Stromal cell of bone marrow (primary cell): Measurements from ENCODE around the gene TPH2.

ENCODE experiments used
- DNase-seq: peaks from one replicate; pipeline ENCODE4 v3.0.0-alpha.2; 2012; ENCODE audit warnings: low read depth

Gene TPH2

GRCh38 chr12:71938728-71939385 is at the start of gene TPH2:
TPH2 (plus strand) TSS chr12:71938845; CDS start chr12:71938987, 142 bp downstream.
- DNase-seq = no peak

- DNase-seq = no peak
Measured at GRCh38 chr12:71890475-71890874, 48.2 kb upstream of the TPH2 start.

DNA sequence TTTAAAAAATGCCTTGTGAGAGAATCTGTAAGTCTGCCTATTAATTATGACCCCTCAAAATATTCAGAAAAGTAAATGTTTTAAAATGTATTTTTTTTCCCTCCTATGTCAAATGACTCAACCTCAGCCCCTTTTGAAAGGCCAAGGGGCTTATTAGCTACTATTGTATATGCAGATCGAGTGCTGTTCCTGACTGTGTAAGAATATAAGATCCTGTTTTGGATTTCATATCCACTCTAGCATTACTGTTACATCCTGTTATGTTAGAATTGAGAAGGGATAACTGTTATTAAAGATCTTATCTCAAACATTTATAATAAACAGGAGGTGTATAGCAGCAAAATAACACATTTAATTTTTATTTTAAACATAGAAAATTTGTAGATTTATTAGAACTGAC is 46.6 kb upstream of the TPH2 start:
- DNase-seq = no peak

DNA sequence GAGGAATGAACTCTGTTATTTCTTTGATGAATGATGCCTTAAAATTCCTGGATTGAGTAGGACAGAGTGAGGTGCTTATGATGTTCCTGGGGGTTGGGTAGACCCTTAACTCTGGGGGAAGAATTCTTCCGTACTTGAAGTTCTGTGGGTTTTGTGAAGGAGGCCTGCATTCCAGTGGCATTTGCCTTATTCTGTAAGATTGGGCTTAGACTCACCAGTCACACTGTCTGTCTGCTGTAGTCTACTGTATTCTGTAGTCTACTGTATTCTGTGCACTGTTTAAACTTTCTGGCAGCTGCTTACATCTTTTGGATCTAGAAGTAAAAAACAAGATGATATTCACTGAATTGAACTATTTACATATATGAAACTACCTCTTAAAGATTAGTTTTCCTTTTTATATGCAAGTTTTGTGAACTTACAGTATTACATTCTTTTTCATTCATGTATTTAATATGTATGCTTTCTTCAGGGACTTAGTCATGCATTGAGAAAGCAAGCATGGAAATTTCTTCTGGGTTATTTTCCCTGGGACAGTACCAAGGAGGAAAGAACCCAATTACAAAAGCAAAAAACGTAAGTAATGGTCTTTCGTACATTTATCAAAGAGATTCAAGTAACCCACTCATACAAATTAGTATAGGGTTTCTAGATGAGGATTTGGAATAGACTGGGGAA is 42.3 kb upstream of the TPH2 start:
- DNase-seq = no peak

GRCh38 chr12:71900091-71900490 is 38.6 kb upstream of the TPH2 start:
- peak; percentile 6 for DNase-seq

- DNase-seq = no peak
Measured at GRCh38 chr12:71904629-71905028, 34.0 kb upstream of the TPH2 start.

DNA sequence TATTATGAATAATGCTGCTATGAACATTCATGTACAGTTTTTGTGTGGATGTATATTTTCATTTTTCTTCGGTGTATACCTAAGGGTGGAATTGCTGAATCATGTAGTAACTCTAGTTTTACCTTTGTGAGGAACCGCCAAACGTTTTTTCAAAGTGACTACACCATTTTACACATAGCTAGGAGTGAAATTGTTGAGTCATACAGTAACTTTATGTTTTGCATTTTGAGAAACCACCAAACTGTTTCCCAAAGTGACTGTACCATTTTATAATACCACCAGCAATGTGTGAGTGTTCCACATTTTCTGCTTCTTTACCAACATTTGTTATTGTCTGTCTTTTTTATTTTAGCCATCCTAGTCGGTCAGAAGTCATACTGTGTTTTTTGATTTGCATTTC is 3.1 kb upstream of the TPH2 start:
- DNase-seq = no peak

GRCh38 chr12:71940068-71940467 is 1.4 kb downstream of the TPH2 start:
- DNase-seq = no peak

GRCh38 chr12:71941174-71941573 is 2.5 kb downstream of the TPH2 start:
- no peak for DNase-seq

DNA sequence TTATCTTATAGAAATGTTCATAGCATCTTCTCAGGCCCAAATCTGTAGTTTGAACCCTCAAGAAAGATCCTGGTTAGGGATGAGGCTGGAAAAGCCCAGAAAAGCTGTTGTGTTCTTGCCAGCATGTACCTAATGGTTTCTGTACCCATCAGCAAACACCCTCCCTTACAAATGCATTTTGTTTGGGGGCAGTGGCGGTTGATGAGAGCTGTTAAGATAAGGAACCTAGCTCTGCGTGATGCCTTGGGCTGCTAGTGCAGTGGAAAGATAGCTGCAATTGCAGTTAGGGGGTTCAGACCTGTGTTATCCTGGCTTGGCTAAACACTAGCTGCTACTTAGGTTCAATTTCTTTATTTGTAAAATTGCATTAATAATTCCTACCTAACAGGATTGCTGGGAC is 3.6 kb downstream of the TPH2 start:
- DNase-seq = no peak

- DNase-seq = no peak
Measured at GRCh38 chr12:71942703-71943102, 4.1 kb downstream of the TPH2 start.

DNA sequence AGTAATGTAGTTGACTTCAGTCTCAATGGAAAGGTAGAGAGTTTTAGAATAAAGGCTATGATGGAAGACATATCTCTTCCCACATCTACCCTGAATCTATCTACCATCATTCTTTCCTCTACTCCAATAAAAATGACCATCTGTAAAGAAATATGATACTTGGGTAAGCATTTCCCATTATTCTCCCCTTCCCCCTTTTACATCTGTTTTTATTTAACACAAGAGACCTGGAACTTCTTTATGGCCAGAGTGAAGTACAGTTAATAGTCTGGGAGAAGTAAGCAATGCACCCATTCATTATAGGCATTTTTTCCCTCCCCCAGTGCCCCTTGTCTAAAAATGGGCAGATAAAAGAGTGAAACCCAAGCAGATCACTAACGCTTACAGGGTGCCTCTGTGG is 6.5 kb downstream of the TPH2 start:
- DNase-seq = no peak

DNA sequence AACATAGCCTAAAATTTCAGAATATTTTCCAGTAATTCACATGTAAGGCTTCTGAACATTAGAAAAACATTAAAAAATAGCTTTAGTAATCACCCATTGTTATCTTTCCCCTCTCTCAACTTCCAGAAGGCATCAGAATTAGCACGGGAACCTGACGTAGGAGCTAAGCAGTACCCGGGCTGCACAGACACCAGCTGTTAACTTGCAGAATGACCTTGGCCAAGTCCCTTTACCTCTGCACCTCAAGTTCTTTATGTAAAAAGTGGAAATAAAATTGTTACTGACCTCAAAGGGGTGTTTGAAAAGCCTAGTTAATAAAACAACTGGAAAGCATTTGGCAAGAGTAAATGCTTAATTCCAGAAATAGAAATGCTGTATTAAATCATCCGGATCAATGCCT is 7.2 kb downstream of the TPH2 start:
- DNase-seq = no peak

GRCh38 chr12:71947645-71948105 is 9.0 kb downstream of the TPH2 start:
- DNase-seq = no peak

DNA sequence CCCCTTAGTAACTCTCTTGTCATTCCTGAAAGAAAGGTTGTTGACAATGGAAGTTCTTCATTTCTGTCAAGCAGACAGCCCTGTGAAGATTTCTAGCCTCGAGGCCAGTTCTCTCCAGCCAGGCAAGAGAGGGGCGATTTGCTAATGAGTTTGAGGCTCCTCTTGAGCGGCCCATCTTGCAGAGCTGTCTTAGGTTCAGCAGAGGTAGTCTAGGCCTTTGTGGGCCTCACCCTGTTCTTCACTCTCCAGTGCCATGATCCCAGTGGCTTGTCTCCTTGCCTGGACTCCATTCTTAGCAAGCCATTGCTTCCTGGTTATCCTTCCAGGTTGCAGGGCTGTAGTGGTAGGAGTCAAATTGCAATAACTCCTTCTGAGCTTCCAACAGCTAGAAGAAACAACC is 9.7 kb downstream of the TPH2 start:
- DNase-seq = no peak

- DNase-seq = no peak
Measured at GRCh38 chr12:71949646-71950045, 11.0 kb downstream of the TPH2 start.

DNA sequence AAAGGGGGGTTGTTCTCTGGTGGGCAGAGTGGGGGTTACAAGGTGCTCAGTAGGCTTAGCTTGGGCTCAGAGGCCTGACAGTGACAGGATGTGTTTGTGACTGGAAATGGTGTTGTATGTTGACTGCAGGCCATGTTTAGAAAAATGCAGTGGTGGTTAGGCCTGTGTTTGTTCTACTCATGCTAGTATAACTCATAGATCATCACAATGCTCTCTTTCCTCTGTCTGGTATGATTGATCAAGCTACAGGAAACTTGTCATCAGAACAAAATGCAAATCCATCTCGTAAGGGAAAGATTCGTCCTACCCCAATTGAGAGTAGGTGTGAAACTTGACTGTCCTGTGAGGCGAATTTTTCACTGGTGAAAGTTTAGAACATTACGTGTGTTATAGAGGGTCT is 11.8 kb downstream of the TPH2 start:
- no peak for DNase-seq

DNA sequence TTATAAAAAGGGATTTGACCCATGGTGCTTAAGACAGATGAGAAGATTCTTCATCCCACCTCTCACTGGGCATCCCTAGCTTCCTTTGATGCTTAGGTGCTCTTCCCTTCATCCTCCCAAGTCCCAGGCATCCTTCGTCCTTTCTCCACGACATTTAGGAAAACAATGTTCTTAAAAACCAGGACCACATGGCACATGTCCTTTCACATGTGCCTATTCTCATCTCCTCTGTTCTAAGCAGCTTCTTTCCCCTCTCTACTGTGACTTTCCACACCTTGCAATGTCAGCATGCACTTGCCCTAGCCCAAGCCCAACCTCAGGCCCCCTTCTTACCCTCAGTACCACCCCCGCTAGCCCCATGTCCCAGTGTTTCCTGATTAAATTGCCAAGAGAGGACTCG is 12.2 kb downstream of the TPH2 start:
- DNase-seq = no peak

GRCh38 chr12:71954083-71954778 is 15.6 kb downstream of the TPH2 start:
- DNase-seq = no peak

- no peak for DNase-seq
Measured at GRCh38 chr12:71954861-71955260, 16.2 kb downstream of the TPH2 start.

- peak; percentile 39 for DNase-seq
Measured at GRCh38 chr12:71955970-71956369, 17.3 kb downstream of the TPH2 start.

DNA sequence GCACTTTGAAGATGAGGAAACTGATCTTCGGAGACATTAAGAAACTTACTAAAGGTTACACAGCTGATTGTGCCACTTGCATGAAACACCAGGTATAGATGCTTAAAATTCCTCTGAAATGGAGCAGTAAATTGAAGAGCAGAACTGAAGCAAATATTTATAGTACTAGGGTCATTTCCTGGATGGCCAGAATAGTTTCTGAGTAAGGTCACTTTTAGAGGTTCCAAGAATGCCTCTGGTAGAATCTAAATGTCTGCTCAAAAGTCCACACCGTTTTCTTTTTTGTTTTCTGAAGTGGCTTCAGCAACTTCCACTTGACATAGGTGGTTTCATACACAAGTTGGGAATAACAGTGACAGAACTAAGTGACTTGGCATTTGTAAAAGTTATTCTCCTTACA is 19.4 kb downstream of the TPH2 start:
- no peak for DNase-seq

- no peak for DNase-seq
Measured at GRCh38 chr12:71958457-71958856, 19.8 kb downstream of the TPH2 start.
